ENCODE data around the gene ESYT2. TPM values are rescaled to one million over a fixed set of nuclear protein-coding genes. Genes with fewer than 3 reads are reported as not detected.

Gene ESYT2
- total and polyA plus RNA-seq, 2 of the 4 experiments (the other 2 are of a cell fraction) = 26.7 to 69.9 TPM

- Histone ChIP-seq H2AK5ac (ENCODE audit: low read depth, low read length) (no peak overlapping the region), H3K9me1 (ENCODE audit: insufficient read depth, low read length) (no peaks in the 10 kb centered on the region; the same call in 1 of the 2 replicates), H4K5ac (ENCODE audit: low read depth, low read length) (no peak overlapping the region), H2BK120ac (ENCODE audit: low read depth, low read length) (no peak overlapping the region), H3K9ac (ENCODE audit: low read depth, low read length) (no peak overlapping the region), H3K79me1 (ENCODE audit: low read depth in 1 of 2, low read length in 2 of 2) (no peaks in the 10 kb centered on the region; a peak in 2 of 4 replicates), H3K4ac (ENCODE audit: low read depth, low read length) (no peak overlapping the region), H3K18ac (ENCODE audit: low read depth, low read length) (no peak overlapping the region), H4K20me1 (ENCODE audit: insufficient read depth, low read length) (no peaks in the 10 kb centered on the region; the same call in 1 of the 2 replicates), H2BK15ac (ENCODE audit: low read depth, low read length) (no peak overlapping the region), H3K4me1 (ENCODE audit: control insufficient read depth, insufficient read depth, low read length) (no peaks in the 10 kb centered on the region), H3K27ac (ENCODE audit: insufficient read depth, low read length) (no peak overlapping the region), H2BK5ac (ENCODE audit: low read depth, low read length, poor library complexity, severe bottlenecking) (no peak overlapping the region), H3K27me3 (ENCODE audit: control insufficient read depth, insufficient read depth, low read length) (no peaks in the 10 kb centered on the region), H4K8ac (ENCODE audit: low read depth in 2 of 2, low read length in 2 of 2) (no peak overlapping the region), H2AFZ (replicated peaks; ENCODE audit: low read length, poor library complexity) (no peak overlapping the region), H3K9me3 (ENCODE audit: control insufficient read depth, insufficient read depth, low read length) (no peaks in the 10 kb centered on the region), H2AK9ac (replicated peaks; ENCODE audit: low read depth, low read length, poor library complexity) (no peak overlapping the region), H3K4me2 (ENCODE audit: low read depth, low read length) (no peak overlapping the region), H3K23ac (ENCODE audit: low read depth, low read length) (no peak overlapping the region), H3K36me3 (ENCODE audit: control insufficient read depth, insufficient read depth, low read length) (peaks cover 38% of the 10 kb centered on the region), H3K14ac (replicated peaks; ENCODE audit: low read depth, low read length) (no peak overlapping the region), H3K4me3 (ENCODE audit: insufficient read depth, low read depth, low read length) (no peak overlapping the region), H4K91ac (ENCODE audit: insufficient read depth, low read depth, low read length) (no peak overlapping the region), H2BK20ac (ENCODE audit: low read depth, low read length) (no peak overlapping the region), H3K56ac (ENCODE audit: extremely low read depth, insufficient read depth, low read length) (no peak overlapping the region)
- DNase-seq (no peak), ATAC-seq (ENCODE audit: low read depth) (no peak)
- intact Hi-C loops (cut with micrococcal nuclease) (no loop called here), in situ Hi-C loops (cut with MboI; ENCODE audit: low sequenced_read_pairs) (no loop called here), dilution Hi-C loops (cut with HindIII; ENCODE audit: low sequenced_read_pairs, unreplicated experiment) (no loop called here)
- WGBS, 2 experiments (ENCODE audit: extremely low coverage in 2 of 2, insufficient read length in 1 of 2) = no CpG with 5 or more reads among the region's 10 CpGs
- ChIA-PET CTCF (no interaction called here), POLR2A (ENCODE audit: unreplicated experiment) (no interaction called here)
- TF ChIP-seq MXI1 (IDR thresholded peaks at IDR 0.05; ENCODE audit: borderline replicate concordance, low read depth, low read length) (no peak), RFX5 (IDR thresholded peaks at IDR 0.05; ENCODE audit: low read depth, low read length) (no peak), CHD1 (IDR thresholded peaks at IDR 0.05; ENCODE audit: low read depth, low read length) (no peak), POLR2A (IDR thresholded peaks at IDR 0.05; ENCODE audit: low read depth, low read length) (no peak), MAZ (IDR thresholded peaks at IDR 0.05; ENCODE audit: borderline replicate concordance, low read depth, low read length) (no peak), NFE2L2 (IDR thresholded peaks at IDR 0.05; ENCODE audit: low read depth, low read length) (no peak), CTCF (conservative IDR thresholded peaks at IDR 0.05; ENCODE audit: low read depth, low read length) (no peak), CEBPB (IDR thresholded peaks at IDR 0.05; ENCODE audit: low read depth, low read length) (no peak), MAFK (IDR thresholded peaks at IDR 0.05; ENCODE audit: low read depth, low read length) (no peak), ELK1 (IDR thresholded peaks at IDR 0.05; ENCODE audit: borderline replicate concordance, low read depth, low read length) (no peak), SMC3 (IDR thresholded peaks at IDR 0.05; ENCODE audit: low read depth, low read length) (no peak), FOS (IDR thresholded peaks at IDR 0.05; ENCODE audit: low read depth, low read length) (no peak), RCOR1 (IDR thresholded peaks at IDR 0.05; ENCODE audit: insufficient replicate concordance, low read length) (no peak), RAD21 (IDR thresholded peaks at IDR 0.05; ENCODE audit: low read length) (no peak), USF2 (IDR thresholded peaks at IDR 0.05; ENCODE audit: low read depth, low read length) (no peak), BHLHE40 (IDR thresholded peaks at IDR 0.05; ENCODE audit: low read depth, low read length) (no peak)
- BruUV-seq (replicated peaks) = no TSS peak
Measured at GRCh38 chr7:158747408-158747807, 81.9 kb downstream of the ESYT2 start.
